ENCODE data around the gene DNAJB9.

Gene DNAJB9

DNA sequence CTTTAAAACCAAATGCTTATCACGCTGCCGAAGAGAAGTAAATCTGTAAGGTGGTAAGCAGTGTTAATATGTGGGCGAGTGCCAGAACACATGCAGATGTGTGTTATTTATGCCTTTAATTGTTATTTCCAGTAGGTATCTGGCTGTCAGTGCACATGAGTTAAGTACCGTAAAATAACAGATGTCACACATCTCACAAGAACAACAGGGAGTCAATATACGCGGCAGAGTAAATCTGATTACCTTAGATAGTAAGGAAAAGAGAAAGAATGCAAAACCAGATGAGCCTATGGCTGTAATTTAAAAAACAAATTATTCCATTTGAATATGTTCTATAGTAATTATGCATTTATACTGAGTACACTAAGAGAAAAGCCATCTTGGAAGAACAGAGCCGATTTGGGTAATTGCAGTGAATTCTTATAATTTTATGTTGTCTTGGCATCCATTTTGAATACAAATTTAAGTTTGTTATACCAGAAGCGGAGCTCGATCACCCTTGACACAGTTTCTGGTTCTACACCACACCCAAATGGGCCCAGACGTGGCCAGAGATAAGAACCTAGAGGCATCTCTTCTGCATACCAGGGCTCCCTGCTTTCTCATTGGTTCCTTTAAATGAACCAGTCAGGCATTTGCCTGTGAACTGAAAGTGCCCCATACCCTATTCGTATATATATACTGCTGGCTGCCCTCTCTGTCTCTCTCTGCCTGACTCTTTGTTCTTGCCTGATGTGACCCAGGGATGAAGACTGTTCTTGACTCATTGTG lies 34.8 kb downstream of the DNAJB9 start:
- no peaks in the 10 kb centered on the region for H3K9me3 ChIP-seq (ENCODE audit: severe bottlenecking)
- H3K4me1 ChIP-seq (ENCODE audit: insufficient read depth, poor library complexity, severe bottlenecking), result no peaks in the 10 kb centered on the region
- H3K27me3 ChIP-seq (ENCODE audit: insufficient read depth, poor library complexity, severe bottlenecking), result no peaks in the 10 kb centered on the region
- TF ChIP-seq, protein P1, sequence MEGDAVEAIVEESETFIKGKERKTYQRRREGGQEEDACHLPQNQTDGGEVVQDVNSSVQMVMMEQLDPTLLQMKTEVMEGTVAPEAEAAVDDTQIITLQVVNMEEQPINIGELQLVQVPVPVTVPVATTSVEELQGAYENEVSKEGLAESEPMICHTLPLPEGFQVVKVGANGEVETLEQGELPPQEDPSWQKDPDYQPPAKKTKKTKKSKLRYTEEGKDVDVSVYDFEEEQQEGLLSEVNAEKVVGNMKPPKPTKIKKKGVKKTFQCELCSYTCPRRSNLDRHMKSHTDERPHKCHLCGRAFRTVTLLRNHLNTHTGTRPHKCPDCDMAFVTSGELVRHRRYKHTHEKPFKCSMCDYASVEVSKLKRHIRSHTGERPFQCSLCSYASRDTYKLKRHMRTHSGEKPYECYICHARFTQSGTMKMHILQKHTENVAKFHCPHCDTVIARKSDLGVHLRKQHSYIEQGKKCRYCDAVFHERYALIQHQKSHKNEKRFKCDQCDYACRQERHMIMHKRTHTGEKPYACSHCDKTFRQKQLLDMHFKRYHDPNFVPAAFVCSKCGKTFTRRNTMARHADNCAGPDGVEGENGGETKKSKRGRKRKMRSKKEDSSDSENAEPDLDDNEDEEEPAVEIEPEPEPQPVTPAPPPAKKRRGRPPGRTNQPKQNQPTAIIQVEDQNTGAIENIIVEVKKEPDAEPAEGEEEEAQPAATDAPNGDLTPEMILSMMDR (IDR thresholded peaks at IDR 0.05; ENCODE audit: poor library complexity, severe bottlenecking), result no peak
- no peak for DNase-seq (ENCODE audit: low spot score)
- H3K4me3 ChIP-seq (ENCODE audit: severe bottlenecking), result no peak overlapping the region
- H3K27ac ChIP-seq (ENCODE audit: poor library complexity, severe bottlenecking), result no peak overlapping the region
- no peak for ATAC-seq (ENCODE audit: low read depth)
- H3K36me3 ChIP-seq (ENCODE audit: low read depth), result no peaks in the 10 kb centered on the region

DNA sequence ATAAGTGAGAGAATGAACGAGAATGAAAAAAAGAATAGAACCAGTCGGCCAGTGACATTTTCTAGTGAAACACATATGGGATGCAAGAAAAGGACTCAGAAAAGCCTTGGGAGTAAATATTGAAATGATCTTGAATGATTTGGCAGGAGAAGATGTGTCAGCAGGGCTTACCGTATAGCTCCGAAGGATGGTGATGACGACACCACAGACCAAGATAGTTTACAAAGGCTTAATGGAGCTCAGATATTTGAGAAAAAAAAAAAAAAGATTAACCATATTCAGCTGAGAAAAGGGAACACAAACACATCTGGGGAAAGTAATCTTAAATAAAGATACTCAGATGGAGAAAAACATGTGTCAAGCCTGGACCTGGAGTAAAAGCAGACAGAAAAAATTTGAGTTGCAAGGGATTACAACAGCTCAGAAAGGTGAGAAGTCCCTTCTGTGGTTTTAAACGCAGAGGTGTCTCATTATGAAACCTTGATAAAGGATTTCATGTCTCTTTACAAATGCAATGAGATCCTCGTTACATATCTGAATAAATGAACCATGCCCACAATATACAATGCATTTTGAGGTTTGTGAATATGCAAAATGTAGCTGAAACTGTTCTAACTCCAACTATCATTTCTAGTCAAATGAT lies 36.0 kb downstream of the DNAJB9 start:
- Histone ChIP-seq H3K4me3 (ENCODE audit: severe bottlenecking) (no peak overlapping the region), H3K9me3 (ENCODE audit: severe bottlenecking) (no peaks in the 10 kb centered on the region), H3K27ac (ENCODE audit: poor library complexity, severe bottlenecking) (no peak overlapping the region), H3K4me1 (ENCODE audit: insufficient read depth, poor library complexity, severe bottlenecking) (no peaks in the 10 kb centered on the region), H3K36me3 (ENCODE audit: low read depth) (no peaks in the 10 kb centered on the region), H3K27me3 (ENCODE audit: insufficient read depth, poor library complexity, severe bottlenecking) (no peaks in the 10 kb centered on the region)
- TF ChIP-seq, protein P1 (IDR thresholded peaks at IDR 0.05; ENCODE audit: poor library complexity, severe bottlenecking), result no peak
- no peak for ATAC-seq (ENCODE audit: low read depth)
- DNase-seq (ENCODE audit: low spot score), result no peak

DNA sequence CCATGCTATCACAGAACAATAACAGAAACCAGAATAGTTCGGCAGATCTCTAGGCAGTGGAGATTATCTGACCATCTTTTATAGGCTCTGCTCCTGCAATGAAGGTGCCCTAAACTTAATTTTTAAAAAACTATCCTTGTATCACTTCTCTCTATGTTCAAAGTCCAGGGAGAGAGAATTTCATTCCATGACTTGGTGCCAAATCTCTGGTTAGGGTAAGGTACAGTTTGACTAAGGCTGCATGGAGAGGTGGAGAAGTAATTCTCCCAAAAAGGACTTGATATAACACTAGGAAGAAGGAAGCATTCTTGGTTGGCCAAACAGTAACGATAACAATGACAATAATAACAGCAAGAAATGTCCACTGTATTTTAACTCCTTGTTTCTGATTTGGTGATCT lies 40.0 kb downstream of the DNAJB9 start:
- ATAC-seq (ENCODE audit: low read depth), result no peak

DNA sequence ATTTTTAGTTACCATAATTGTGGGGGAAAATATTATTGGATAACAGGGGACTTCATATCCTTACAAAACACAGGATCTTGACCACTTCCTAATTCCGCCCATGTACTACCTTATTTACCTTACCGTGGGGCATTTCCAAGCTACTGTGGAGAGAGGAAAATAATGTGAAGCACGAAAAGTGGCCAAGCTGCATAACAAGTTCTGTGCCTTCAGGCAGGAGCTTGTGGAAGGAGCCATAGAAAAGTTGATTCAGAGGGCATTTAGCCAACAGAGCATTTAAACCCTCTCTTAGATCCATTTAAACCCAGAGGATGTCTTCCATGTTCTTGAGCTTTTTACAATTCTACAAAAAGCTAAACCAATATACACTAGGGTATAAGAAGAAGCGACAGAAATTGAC lies 41.6 kb downstream of the DNAJB9 start:
- no peak for ATAC-seq (ENCODE audit: low read depth)
- Histone ChIP-seq H3K4me3 (ENCODE audit: severe bottlenecking) (no peak overlapping the region), H3K4me1 (ENCODE audit: insufficient read depth, poor library complexity, severe bottlenecking) (no peaks in the 10 kb centered on the region), H3K36me3 (ENCODE audit: low read depth) (no peaks in the 10 kb centered on the region), H3K27me3 (ENCODE audit: insufficient read depth, poor library complexity, severe bottlenecking) (no peaks in the 10 kb centered on the region), H3K27ac (ENCODE audit: poor library complexity, severe bottlenecking) (no peak overlapping the region), H3K9me3 (ENCODE audit: severe bottlenecking) (no peaks in the 10 kb centered on the region)
- no peak for DNase-seq (ENCODE audit: low spot score)
- TF ChIP-seq, protein P1 (IDR thresholded peaks at IDR 0.05; ENCODE audit: poor library complexity, severe bottlenecking), result no peak

More for the DNA sequence above, 40.0 kb downstream of the DNAJB9 start:
- no peaks in the 10 kb centered on the region for H3K27me3 ChIP-seq (ENCODE audit: insufficient read depth, poor library complexity, severe bottlenecking)
- TF ChIP-seq, protein P1 (IDR thresholded peaks at IDR 0.05; ENCODE audit: poor library complexity, severe bottlenecking), result no peak
- no peaks in the 10 kb centered on the region for H3K36me3 ChIP-seq (ENCODE audit: low read depth)
- H3K9me3 ChIP-seq (ENCODE audit: severe bottlenecking), result no peaks in the 10 kb centered on the region
- H3K27ac ChIP-seq (ENCODE audit: poor library complexity, severe bottlenecking), result no peak overlapping the region
- no peak for DNase-seq (ENCODE audit: low spot score)
- H3K4me1 ChIP-seq (ENCODE audit: insufficient read depth, poor library complexity, severe bottlenecking), result no peaks in the 10 kb centered on the region
- H3K4me3 ChIP-seq (ENCODE audit: severe bottlenecking), result no peak overlapping the region

All from RWPE2 (cell line).